Heart left ventricle (tissue), 16 donors: ENCODE data around the gene CDH2. TPM values are rescaled to one million over a fixed set of nuclear protein-coding genes. Genes with fewer than 3 reads are reported as not detected.

Experiments
- ATAC-seq, 4 donors: fragments of 200-7000 bp; cut with Tn5 transposase; one replicate each; pipeline ENCODE4 v1.9.1; 2020 to 2022; ENCODE audit warnings: moderate library complexity in 4 of 4, mild to moderate bottlenecking in 3 of 4, moderate number of reproducible peaks in 1 of 4
- DNase-seq, 5 donors: peaks; one replicate each; pipeline ENCODE4 v3.0.0-alpha.2; 2020
- H3K27ac ChIP-seq, 12 donors: fragments of 200-600 bp; sonication (generic) in 4 of 12; one replicate each; pipeline versions ENCODE4 v1.5.0 to v1.8.0; 2016 to 2022; ENCODE audit warnings: mild to moderate bottlenecking in 2 of 12
- H3K27me3 ChIP-seq, 9 donors: fragments of 200-600 bp; sonication (generic) in 2 of 9; one replicate each; pipeline versions ENCODE4 v1.5.1 to v1.8.0; 2016 to 2022; ENCODE audit warnings: mild to moderate bottlenecking in 3 of 9
- H3K36me3 ChIP-seq, 9 donors: fragments of 200-600 bp; sonication (generic) in 2 of 9; one replicate each; pipeline versions ENCODE4 v1.5.0 to v1.8.0; 2018 to 2022; ENCODE audit warnings: mild to moderate bottlenecking in 2 of 9
- H3K4me1 ChIP-seq, 12 donors: fragments of 200-600 bp; sonication (generic) in 4 of 12; one replicate each; pipeline versions ENCODE4 v1.5.0 to v1.8.0; 2016 to 2022; ENCODE audit warnings: mild to moderate bottlenecking in 3 of 12
- H3K4me3 ChIP-seq, 12 donors: fragments of 200-600 bp; sonication (generic) in 4 of 12; one replicate each; pipeline versions ENCODE4 v1.5.0 to v1.8.0; 2017 to 2022; ENCODE audit warnings: mild to moderate bottlenecking in 9 of 12, moderate library complexity in 4 of 12
- H3K9me3 ChIP-seq, 12 donors: fragments of 200-600 bp; sonication (generic) in 4 of 12; one replicate each; pipeline versions ENCODE4 v1.5.0 to v1.8.0; 2016 to 2022; ENCODE audit warnings: mild to moderate bottlenecking in 1 of 12
- CTCF ChIP-seq, 12 donors: fragments of 200-600 bp; sonication (generic) in 4 of 12; IDR thresholded peaks; one replicate each; pipeline versions ENCODE4 v1.5.0 to v1.8.0; 2018 to 2022; ENCODE audit warnings: antibody characterized with exemption in 12 of 12, mild to moderate bottlenecking in 5 of 12
- POLR2A ChIP-seq, 2 donors: fragments of 450-650 bp; IDR thresholded peaks; one replicate each; pipeline ENCODE4 v1.6.1; 2017; ENCODE audit warnings: antibody characterized with exemption in 2 of 2, mild to moderate bottlenecking in 2 of 2, moderate library complexity in 2 of 2
- WGBS, 4 donors: extraction: QIAGEN DNeasy Blood & Tissue Kit in 2 of 4; methylation state at CpG; one replicate each; pipeline versions ENCODE4 v1.1.5 to v1.1.7; 2013 to 2018; 5-methylcytosine and 5-hydroxymethylcytosine counted together
- intact Hi-C, 10 donors: fragments of 100-400 bp; cut with DNase I; formaldehyde crosslinking; loops; one replicate each; pipeline versions ENCODE4 v1.11.1 to v1.14.2; 2022
- polyA plus RNA-seq, 2 donors: library from polyadenylated mRNA; stranded (reverse); fragments of 200-250 nt; gene quantifications; one replicate each; pipeline ENCODE4 v1.2.3, GENCODE V29; 2013
- total RNA-seq, 9 donors: library from RNA; depleted of rRNA in 2 of 9; stranded (reverse); fragments of >200 nt in 2 of 9; fragmentation: NEBNext Ultra II Directional in 3 of 9; extraction: Animal tissue kit (Norgen Biotek cat#: 25700) in 3 of 9; gene quantifications; one replicate each; pipeline versions ENCODE4 v1.1.0 to v1.2.4, GENCODE V29; 2016 to 2023
- donor health status: ischemic (EF 13 %, LVEDD 7.1; RV severe dilation, severe dysfunction).
- donor health status: healthy with polysubstance abuse.
- donor health status: DM: no; HTN: yes; CAD: no.
- donor health status: DM: no; HTN: no; CAD: no.
- donor health status: ischemic (EF 25% LVEDD 6.9; RV normal size, moderate dysfunction).
- donor health status: ischemic (EF 25% LVEDD 5.7; RV mildly dilated, moderate dysfunction).
- donor health status: healthy.
- donor health status: DM: yes; HTN: yes; CAD: no.
- donor health status: ischemic (EF 35%, LVEDD 5.7; RV mildly dilated, moderate dysfunction).
- donor health status: nonischemic (EF 11% LVEDD 7.7; RV severe dilation, severe dysfunction).
- donor health status: DM: yes; HTN: yes; CAD: no.
- donor health status: PGD.
- donor health status: ischemic (EF 29% LVEDD 5.4; RV normal size, mild dysfunction).
- donor health status: nonischemic (EF 23%, LVEDD 6.1; RV moderate dilation, normal function).

CDH2 gene
- total and polyA plus RNA-seq, 11 donors = 62.5 to 594 (median 386) TPM

DNA sequence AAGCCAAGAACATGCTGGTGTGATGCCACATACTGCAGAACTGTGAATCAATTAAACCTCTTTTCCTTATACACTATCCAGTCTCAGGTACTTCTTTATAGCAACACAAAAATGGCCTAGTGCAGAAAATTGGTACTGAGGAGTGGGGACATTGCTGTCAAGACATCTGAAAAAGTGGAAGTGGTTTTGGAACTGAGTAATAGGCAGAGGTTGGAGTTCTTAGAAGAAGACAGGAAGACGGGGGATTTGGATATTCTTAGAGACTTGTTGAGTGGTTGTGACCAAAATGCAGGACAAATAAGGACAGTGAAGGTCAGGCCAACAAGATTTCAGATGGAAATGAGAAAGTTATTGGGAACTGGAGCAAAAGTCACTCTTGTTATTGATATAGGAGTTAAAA, 31.3 kb upstream of the CDH2 start:
- WGBS, 4 donors = 66 to 73% (median 67%) methylated on average over 1 of the region's 1 CpG
- H3K27ac ChIP-seq = no peak overlapping the region
- ATAC-seq = no peak
- TF ChIP-seq POLR2A (IDR thresholded peaks at IDR 0.05) (no peak), CTCF (IDR thresholded peaks at IDR 0.05) (no peak)
- no peaks in the 10 kb centered on the region for H3K36me3 ChIP-seq
- DNase-seq = no peak
- H3K4me3 ChIP-seq = no peak overlapping the region
- intact Hi-C loops = no loop called here
- no peaks in the 10 kb centered on the region for H3K4me1 ChIP-seq
- peaks cover 0 to 2% (median 0%) of the 10 kb centered on the region in 12 donors for H3K9me3 ChIP-seq
- no peaks in the 10 kb centered on the region for H3K27me3 ChIP-seq

GRCh38 chr18:28204154-28204553, 27.2 kb upstream of the CDH2 start:
- no peak overlapping the region for H3K4me3 ChIP-seq
- DNase-seq (no peak), ATAC-seq (no peak)
- WGBS, 4 donors = 45 to 63% (median 55%) methylated on average over 1 of the region's 1 CpG
- no peaks in the 10 kb centered on the region for H3K36me3 ChIP-seq
- TF ChIP-seq POLR2A (IDR thresholded peaks at IDR 0.05) = no peak
- no peak for TF ChIP-seq CTCF (IDR thresholded peaks at IDR 0.05)
- H3K27me3 ChIP-seq = no peaks in the 10 kb centered on the region
- intact Hi-C loops = no loop called here
- no peaks in the 10 kb centered on the region for H3K4me1 ChIP-seq
- H3K27ac ChIP-seq = no peak overlapping the region
- H3K9me3 ChIP-seq = peaks cover 0 to 2% (median 0%) of the 10 kb centered on the region in 12 donors

DNA sequence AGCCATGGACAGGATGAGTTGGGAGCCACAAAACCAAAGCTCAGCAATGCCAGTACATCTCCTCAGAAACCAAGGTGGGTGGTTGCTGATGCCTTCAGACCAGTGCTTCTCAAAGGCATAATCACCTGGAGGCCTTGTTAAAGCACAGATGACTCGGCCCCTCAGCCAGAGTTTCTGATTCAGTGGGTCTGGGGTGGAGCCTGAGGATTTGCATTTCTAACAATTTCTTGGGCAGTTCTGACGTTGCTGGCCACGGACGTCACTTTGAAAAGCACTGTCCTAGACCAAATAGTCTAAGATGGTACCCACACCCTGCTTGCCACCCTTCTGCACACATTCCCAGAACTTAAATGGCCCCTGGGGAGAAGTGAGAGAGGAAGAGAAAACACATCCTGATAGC, 24.1 kb upstream of the CDH2 start:
- WGBS, 4 donors = 46 to 89% (median 81%) methylated on average over 4 of the region's 4 CpGs
- intact Hi-C loops = no loop called here
- no peak for ATAC-seq
- no peak for DNase-seq
- H3K36me3 ChIP-seq = no peaks in the 10 kb centered on the region
- TF ChIP-seq POLR2A (IDR thresholded peaks at IDR 0.05) (no peak), CTCF (IDR thresholded peaks at IDR 0.05) (no peak)
- no peak overlapping the region for H3K27ac ChIP-seq
- no peaks in the 10 kb centered on the region for H3K4me1 ChIP-seq
- H3K27me3 ChIP-seq = no peaks in the 10 kb centered on the region
- H3K9me3 ChIP-seq = no peaks in the 10 kb centered on the region
- no peak overlapping the region for H3K4me3 ChIP-seq

GRCh38 chr18:28198620-28199019, 21.7 kb upstream of the CDH2 start:
- WGBS, 4 donors = 85 to 89% (median 86%) methylated on average over 5 of the region's 5 CpGs
- no peaks in the 10 kb centered on the region for H3K36me3 ChIP-seq
- TF ChIP-seq POLR2A (IDR thresholded peaks at IDR 0.05) (no peak), CTCF (IDR thresholded peaks at IDR 0.05) (no peak)
- H3K9me3 ChIP-seq = no peaks in the 10 kb centered on the region
- no peak overlapping the region for H3K4me3 ChIP-seq
- H3K27ac ChIP-seq = no peak overlapping the region
- H3K27me3 ChIP-seq = no peaks in the 10 kb centered on the region
- DNase-seq (no peak), ATAC-seq (no peak)
- H3K4me1 ChIP-seq = no peaks in the 10 kb centered on the region
- intact Hi-C loops = no loop called here
